K562 (cell line): ENCODE measurements around the gene KRTAP5-6.

Experiments used
- ATF2 ChIP-seq: sonication (generic); formaldehyde crosslinking; IDR thresholded peaks from 2 replicates; pipeline ENCODE4 v1.8.1; 2022; ENCODE audit warnings: missing genetic modification reagents
- CBX5 ChIP-seq: IDR thresholded peaks from 2 replicates; pipeline ENCODE4 v1.6.1; 2014; ENCODE audit warnings: low read depth, borderline replicate concordance
- GMEB1 ChIP-seq: fragments of 250-450 bp; sonication (Bioruptor Pico); IDR thresholded peaks from 2 replicates; pipeline ENCODE4 v1.4.0; 2020; ENCODE audit warnings: mild to moderate bottlenecking
- GTF2F1 ChIP-seq: IDR thresholded peaks from 2 replicates; pipeline ENCODE4 v1.6.1; 2011; ENCODE audit warnings: low read depth, low read length, improper control_type of control experiment
- MAFF ChIP-seq: IDR thresholded peaks from 2 replicates; pipeline ENCODE4 v1.6.1; 2012; ENCODE audit warnings: low read length, improper control_type of control experiment
- MYC ChIP-seq, 2 experiments: fragments of 250-450 bp in 1 of 2; sonication (Bioruptor Pico) in 1 of 2; IDR thresholded peaks; 2 replicates each; pipeline versions ENCODE4 v1.5.1 to v1.6.1; 2012 to 2021; ENCODE audit warnings: low read depth in 2 of 2, borderline replicate concordance in 1 of 2, improper control_type of control experiment in 1 of 2, low read length in 1 of 2, mild to moderate bottlenecking in 1 of 2, moderate library complexity in 1 of 2
- POLR2AphosphoS5 ChIP-seq: IDR thresholded peaks from 2 replicates; pipeline ENCODE4 v1.6.1; 2011; ENCODE audit warnings: mild to moderate bottlenecking, low read depth, low read length, moderate library complexity; ENCODE audit not compliant: control insufficient read depth, insufficient read depth
- PRPF4 ChIP-seq: fragments of 200-400 bp; formaldehyde crosslinking; IDR thresholded peaks from one replicate; pipeline ENCODE4 v1.6.1; 2017; ENCODE audit warnings: low read length, low read depth, mild to moderate bottlenecking; ENCODE audit not compliant: insufficient read depth, poor library complexity, severe bottlenecking
- SREBF2 ChIP-seq: sonication (generic); formaldehyde crosslinking; IDR thresholded peaks from 2 replicates; pipeline ENCODE4 v1.4.0; 2020; ENCODE audit warnings: mild to moderate bottlenecking, missing genetic modification reagents
- TEAD4 ChIP-seq, 2 experiments: sonication (generic) in 1 of 2; formaldehyde crosslinking in 1 of 2; IDR thresholded peaks; 2 replicates each; pipeline versions ENCODE4 v1.6.1 to v1.8.0; 2012 to 2022; ENCODE audit warnings: borderline replicate concordance in 1 of 2, inconsistent platforms in 1 of 2, low read length in 1 of 2, mild to moderate bottlenecking in 1 of 2, missing genetic modification reagents in 1 of 2
- XRCC4 ChIP-seq: IDR thresholded peaks from one replicate; pipeline ENCODE4 v1.6.1; 2011; ENCODE audit not compliant: insufficient read depth, insufficient read length; ENCODE audit errors: extremely low read depth
- ZNF143 ChIP-seq: sonication (generic); formaldehyde crosslinking; IDR thresholded peaks from 2 replicates; pipeline ENCODE4 v1.9.0; 2022; ENCODE audit warnings: mild to moderate bottlenecking, missing genetic modification reagents
- ZNF785 ChIP-seq: fragments of 250-450 bp; sonication (Bioruptor Pico); IDR thresholded peaks from 2 replicates; pipeline ENCODE4 v1.4.0; 2020; ENCODE audit warnings: mild to moderate bottlenecking

DNA sequence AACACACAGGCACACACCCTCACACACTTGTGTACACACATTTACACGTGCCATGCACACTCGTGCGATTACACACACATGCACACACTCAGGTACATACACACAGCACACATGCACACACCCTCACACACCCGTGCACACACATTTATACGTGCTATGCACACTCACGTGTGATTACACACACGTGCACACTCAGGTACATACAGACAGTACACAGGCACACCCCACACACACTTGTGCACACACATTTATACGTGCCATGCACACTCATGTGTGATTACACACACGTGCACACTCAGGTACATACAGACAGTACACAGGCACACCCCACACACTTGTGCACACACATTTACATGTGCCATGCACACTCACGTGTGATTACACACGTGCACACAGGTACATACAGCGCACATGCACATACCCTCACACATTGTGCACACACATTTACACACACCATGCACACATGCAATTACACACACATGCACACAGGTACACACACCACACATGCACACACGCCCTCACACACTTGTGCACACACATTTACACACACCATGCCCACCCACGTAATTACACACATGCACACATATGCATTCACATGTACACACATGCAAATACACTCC, 48.8 kb downstream of the KRTAP5-6 start:
- TF ChIP-seq GTF2F1 (no peak), POLR2AphosphoS5 (no peak), ZNF785 (CRISPR knock-in tag) (no peak), GMEB1 (CRISPR knock-in tag) (no peak), XRCC4 (no peak), PRPF4 (no peak), SREBF2 (CRISPR knock-in tag) (no peak), MAFF (no peak), CBX5 (no peak), TEAD4 (IDR thresholded peaks at IDR 0.05; ENCODE audit: low read length) (no peak), TEAD4 (CRISPR knock-in tag; IDR thresholded peaks at IDR 0.05; ENCODE audit: borderline replicate concordance) (no peak), MYC (IDR thresholded peaks at IDR 0.05; ENCODE audit: low read depth, low read length) (no peak), MYC (CRISPR knock-in tag; IDR thresholded peaks at IDR 0.05; ENCODE audit: borderline replicate concordance, low read depth) (no peak), ATF2 (CRISPR knock-in tag) (no peak), ZNF143 (CRISPR knock-in tag) (no peak)
